T-helper 1 cell treated with Interleukin-12 subunit alpha and Interleukin-12 subunit beta and Interleukin-4 antibody, amounts not matched to agents 30 ng/mL and 1 ng/mL, for 36 hours (primary cell): Measurements from ENCODE around the gene CCDC190. TPM values are rescaled to one million over a fixed set of nuclear protein-coding genes. Genes with fewer than 3 reads are reported as not detected.
"Not testable (repeated sequence)": the region's sequence is repeated elsewhere in the genome, so short reads cannot be mapped to it uniquely, and the experiment has no call there.

Experiments
- intact Hi-C: fragments of 100-400 bp; cut with micrococcal nuclease; formaldehyde crosslinking; loops from one replicate; pipeline ENCODE4 v1.15.1; 2024
- total RNA-seq: library from RNA; stranded (reverse); gene quantifications from 2 replicates; pipeline ENCODE4 v1.2.3, GENCODE V29; 2022

CCDC190 gene
- total RNA-seq, 1 donor from 2014 or later, result not detected

DNA sequence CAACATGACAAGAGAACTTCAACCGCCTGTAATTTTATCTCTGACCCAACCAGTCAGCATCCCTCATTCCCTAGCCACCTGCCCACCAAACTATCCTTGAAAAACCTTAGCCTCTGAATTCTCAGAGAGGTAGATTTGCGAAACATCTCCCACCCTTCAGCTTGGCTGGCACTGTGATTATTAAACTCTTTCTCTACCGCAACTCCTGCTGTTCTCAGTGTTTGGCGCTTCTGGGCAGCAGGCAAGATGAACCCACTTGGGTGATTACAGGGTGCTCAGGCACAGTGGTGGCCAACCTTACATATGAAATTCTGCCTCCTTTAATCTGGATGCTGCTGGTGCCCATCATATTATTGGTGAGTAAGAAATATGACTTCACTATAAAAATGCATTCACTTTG is 22.1 kb downstream of the CCDC190 start:
- intact Hi-C loops, result no loop called here

- intact Hi-C loops, result no loop called here
Measured at GRCh38 chr1:162835157-162835899, 25.6 kb downstream of the CCDC190 start.

DNA sequence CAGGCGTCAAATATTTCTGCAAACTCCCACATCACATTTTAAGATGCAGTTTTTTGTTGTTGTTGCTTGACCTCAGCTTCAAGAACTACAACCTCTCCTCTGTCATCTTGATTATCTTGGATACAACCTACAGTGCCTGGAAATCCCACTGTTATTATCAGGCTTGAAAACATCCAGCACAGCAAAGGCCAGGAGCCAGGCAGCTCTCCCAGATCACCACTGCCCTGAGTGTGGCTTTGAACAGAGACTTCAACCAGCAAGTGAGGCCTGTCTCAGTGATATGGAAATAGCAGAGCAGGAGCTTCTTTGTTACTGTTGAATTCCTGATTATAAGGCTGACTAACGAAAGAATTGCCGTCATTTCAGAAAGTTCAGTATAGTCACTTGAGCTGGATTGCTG is 28.5 kb downstream of the CCDC190 start:
- intact Hi-C loops, result no loop called here

DNA sequence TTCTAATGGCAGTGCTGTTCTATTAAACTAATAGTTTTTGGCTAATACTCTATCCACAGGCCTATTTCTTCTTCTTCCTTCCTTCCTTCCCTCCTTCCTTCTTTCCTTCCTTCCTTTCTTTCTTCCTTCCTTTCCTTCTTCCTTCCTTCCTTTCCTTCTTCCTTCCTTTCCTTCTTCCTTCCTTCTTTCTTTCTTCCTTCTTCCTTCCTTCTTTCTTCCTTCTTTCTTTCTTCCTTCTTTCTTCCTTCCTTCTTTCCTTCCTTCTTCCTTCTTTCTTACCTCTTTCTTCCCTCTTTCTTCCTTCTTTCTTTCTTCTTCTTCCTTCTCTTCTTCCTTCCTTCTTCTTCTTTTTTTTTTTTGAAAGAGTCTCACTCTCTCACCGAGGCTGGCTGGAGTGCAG is 31.7 kb downstream of the CCDC190 start:
- intact Hi-C loops, result no loop called here

GRCh38 chr1:162823771-162824525 is 37.0 kb downstream of the CCDC190 start:
- intact Hi-C loops, result no loop called here

DNA sequence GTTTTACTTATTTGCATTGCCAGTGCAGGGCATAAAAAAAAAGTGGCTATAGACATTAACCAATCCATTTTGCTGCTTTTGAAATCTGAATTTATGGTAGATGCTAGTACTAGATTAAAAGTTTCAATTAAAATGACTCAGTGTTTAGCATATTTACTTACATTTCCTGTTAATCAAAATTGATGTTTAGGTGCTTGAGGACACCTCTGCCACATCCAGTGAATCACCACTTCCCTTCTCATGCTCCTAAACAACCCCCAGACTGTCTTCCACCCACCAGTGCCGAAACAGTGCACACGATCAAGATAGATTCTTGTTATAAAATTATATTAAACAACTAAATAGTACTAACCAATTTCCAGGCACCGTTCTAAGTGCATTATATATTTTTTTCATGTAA is 37.7 kb downstream of the CCDC190 start:
- intact Hi-C loops, result no loop called here

- intact Hi-C loops, result no loop called here
Measured at GRCh38 chr1:162822391-162823200, 38.4 kb downstream of the CCDC190 start.

- intact Hi-C loops, result not testable (repeated sequence)
Measured at GRCh38 chr1:162818666-162819065, 42.3 kb downstream of the CCDC190 start.

GRCh38 chr1:162818136-162818535 is 42.8 kb downstream of the CCDC190 start:
- intact Hi-C loops, result not testable (repeated sequence)

DNA sequence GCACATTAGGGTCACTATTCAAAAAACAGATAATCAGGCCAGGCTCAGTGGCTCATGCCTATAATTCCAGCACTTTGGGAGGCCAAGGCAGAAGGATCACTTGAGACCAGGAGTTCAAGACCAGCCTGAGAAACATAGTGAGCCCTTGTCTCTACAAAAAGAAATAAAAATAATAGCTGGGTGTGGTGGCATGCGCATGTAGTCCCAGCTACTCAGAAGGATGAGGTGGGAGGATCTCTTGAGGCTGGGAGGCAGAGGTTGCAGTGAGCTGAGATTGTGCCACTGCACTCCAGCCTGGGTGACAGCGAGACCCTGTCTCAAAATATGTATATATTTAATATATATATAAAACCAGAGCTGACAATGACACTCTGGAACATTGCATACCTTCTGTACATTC is 48.6 kb downstream of the CCDC190 start:
- intact Hi-C loops, result not testable (repeated sequence)

DNA sequence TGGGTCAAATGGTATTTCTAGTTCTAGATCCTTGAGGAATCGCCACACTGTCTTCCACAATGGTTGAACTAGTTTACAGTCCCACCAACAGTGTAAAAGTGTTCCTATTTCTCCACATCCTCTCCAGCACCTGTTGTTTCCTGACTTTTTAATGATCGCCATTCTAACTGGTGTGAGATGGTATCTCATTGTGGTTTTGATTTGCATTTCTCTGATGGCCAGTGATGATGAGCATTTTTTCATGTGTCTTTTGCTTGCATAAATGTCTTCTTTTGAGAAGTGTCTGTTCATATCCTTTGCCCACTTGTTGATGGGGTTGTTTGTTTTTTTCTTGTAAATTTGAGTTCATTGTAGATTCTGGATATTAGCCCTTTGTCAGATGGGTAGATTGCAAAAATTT is 53.5 kb downstream of the CCDC190 start:
- intact Hi-C loops, result loop anchor here (10.0 kb wide), 1 partner anchor 313 kb away; the partner anchor contains the start of gene UHMK1

Other genes starting within 250 kb of the CCDC190 start
- gene DDR2, start 228.7 kb downstream of the CCDC190 start, total RNA-seq, result 0.44 and 0.51 TPM in 2 replicates
- gene HSD17B7, start 70.5 kb downstream of the CCDC190 start, total RNA-seq, result 16.0 and 18.7 TPM in 2 replicates
- not detected in 2 replicates for gene RGS4, start 208.2 kb upstream of the CCDC190 start, total RNA-seq